ENCODE measurements around the gene CHADL. TPM values are rescaled to one million over a fixed set of nuclear protein-coding genes. Genes with fewer than 3 reads are reported as not detected.
"Not testable (repeated sequence)": the region's sequence is repeated elsewhere in the genome, so short reads cannot be mapped to it uniquely, and the experiment has no call there.

The CHADL gene
- total RNA-seq, 1 donor from 2014 or later = not detected

- Mint-ChIP-seq H3K4me1 (no peaks in the 10 kb centered on the region), H3K36me3 (ENCODE audit: low read depth) (peaks cover 83% of the 10 kb centered on the region), H3K27me3 (no peaks in the 10 kb centered on the region), H3K4me3 (no peak overlapping the region), H3K27ac (no peak overlapping the region), H3K9me3 (no peaks in the 10 kb centered on the region)
- TF ChIP-seq CTCF (IDR thresholded peaks at IDR 0.05) = no peak
- ATAC-seq (ENCODE audit: low read depth) = no peak
- intact Hi-C loops (cut with micrococcal nuclease) = no loop called here
- DNase-seq = no peak
- CTCF ChIA-PET = no interaction called here
- POLR2A ChIA-PET = no interaction called here
These were observed 23.0 kb upstream of the CHADL start for GRCh38 chr22:41263704-41264103.

- intact Hi-C loops (cut with micrococcal nuclease) = no loop called here
- ChIA-PET POLR2A (no interaction called here), CTCF (no interaction called here)
- Mint-ChIP-seq H3K4me1 (no peaks in the 10 kb centered on the region), H3K36me3 (ENCODE audit: low read depth) (peaks cover 83% of the 10 kb centered on the region), H3K27me3 (no peaks in the 10 kb centered on the region), H3K9me3 (no peaks in the 10 kb centered on the region), H3K27ac (no peak overlapping the region), H3K4me3 (no peak overlapping the region)
- ATAC-seq (ENCODE audit: low read depth) (no peak), DNase-seq (no peak)
- no peak for TF ChIP-seq CTCF (IDR thresholded peaks at IDR 0.05)
These were observed 21.6 kb upstream of the CHADL start for GRCh38 chr22:41262250-41262765.

GRCh38 chr22:41261541-41262249 is 21.0 kb upstream of the CHADL start:
- Mint-ChIP-seq H3K9me3 (no peaks in the 10 kb centered on the region), H3K36me3 (ENCODE audit: low read depth) (peaks cover 86% of the 10 kb centered on the region), H3K4me1 (no peaks in the 10 kb centered on the region), H3K27me3 (no peaks in the 10 kb centered on the region), H3K4me3 (no peak overlapping the region), H3K27ac (no peak overlapping the region)
- intact Hi-C loops (cut with micrococcal nuclease) = no loop called here
- no peak for TF ChIP-seq CTCF (IDR thresholded peaks at IDR 0.05)
- ChIA-PET CTCF (no interaction called here), POLR2A (no interaction called here)
- no peak for DNase-seq
- ATAC-seq (ENCODE audit: low read depth) = no peak

GRCh38 chr22:41260871-41261270 is 20.1 kb upstream of the CHADL start:
- Mint-ChIP-seq H3K9me3 (no peaks in the 10 kb centered on the region), H3K4me1 (no peaks in the 10 kb centered on the region), H3K27me3 (no peaks in the 10 kb centered on the region), H3K27ac (no peak overlapping the region), H3K4me3 (no peak overlapping the region), H3K36me3 (ENCODE audit: low read depth) (peaks cover 88% of the 10 kb centered on the region)
- POLR2A ChIA-PET = no interaction called here
- CTCF ChIA-PET = no interaction called here
- ATAC-seq (ENCODE audit: low read depth) (no peak), DNase-seq (no peak)
- intact Hi-C loops (cut with micrococcal nuclease) = no loop called here
- TF ChIP-seq CTCF (IDR thresholded peaks at IDR 0.05) = no peak

GRCh38 chr22:41259756-41260155 is 19.0 kb upstream of the CHADL start:
- DNase-seq; ATAC-seq (ENCODE audit: low read depth); POLR2A ChIA-PET; H3K9me3 Mint-ChIP-seq; H3K4me1 Mint-ChIP-seq; intact Hi-C loops (cut with micrococcal nuclease); H3K4me3 Mint-ChIP-seq; H3K27me3 Mint-ChIP-seq; CTCF ChIA-PET; H3K27ac Mint-ChIP-seq: not testable (repeated sequence)
- H3K36me3 Mint-ChIP-seq (ENCODE audit: low read depth) = peaks cover 92% of the 10 kb centered on the region
